ENCODE results near the gene TREX2.

TREX2 gene

DNA sequence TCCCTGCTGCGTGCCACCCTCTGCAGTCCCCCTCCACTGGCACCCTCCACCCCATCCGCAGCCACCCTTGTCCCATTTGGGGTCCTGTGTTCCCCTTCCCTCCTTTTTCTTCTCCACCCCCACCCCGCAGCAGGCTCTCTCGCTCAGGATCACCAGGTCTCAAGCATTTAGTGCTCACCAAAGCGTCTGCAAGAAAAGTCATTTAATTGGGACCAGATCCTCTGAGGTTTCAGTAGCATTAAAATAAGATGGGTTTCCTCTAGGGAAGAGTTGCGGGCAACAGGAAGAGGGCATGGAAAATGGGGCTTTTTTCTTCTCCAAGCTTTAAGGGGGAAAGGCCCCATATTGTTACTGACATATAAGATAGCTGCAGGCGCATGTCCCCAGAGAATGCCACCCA lies 29.4 kb upstream of the TREX2 start:
- no peak for DNase-seq

GRCh38 chrX:153474718-153475117 lies 28.9 kb upstream of the TREX2 start:
- peak; percentile 12 for DNase-seq

- no peak for DNase-seq
Measured at GRCh38 chrX:153474266-153474665, 28.4 kb upstream of the TREX2 start.

GRCh38 chrX:153473126-153473525 lies 27.3 kb upstream of the TREX2 start:
- DNase-seq: no peak

- DNase-seq: no peak
Measured at GRCh38 chrX:153471663-153472280, 25.9 kb upstream of the TREX2 start.

DNA sequence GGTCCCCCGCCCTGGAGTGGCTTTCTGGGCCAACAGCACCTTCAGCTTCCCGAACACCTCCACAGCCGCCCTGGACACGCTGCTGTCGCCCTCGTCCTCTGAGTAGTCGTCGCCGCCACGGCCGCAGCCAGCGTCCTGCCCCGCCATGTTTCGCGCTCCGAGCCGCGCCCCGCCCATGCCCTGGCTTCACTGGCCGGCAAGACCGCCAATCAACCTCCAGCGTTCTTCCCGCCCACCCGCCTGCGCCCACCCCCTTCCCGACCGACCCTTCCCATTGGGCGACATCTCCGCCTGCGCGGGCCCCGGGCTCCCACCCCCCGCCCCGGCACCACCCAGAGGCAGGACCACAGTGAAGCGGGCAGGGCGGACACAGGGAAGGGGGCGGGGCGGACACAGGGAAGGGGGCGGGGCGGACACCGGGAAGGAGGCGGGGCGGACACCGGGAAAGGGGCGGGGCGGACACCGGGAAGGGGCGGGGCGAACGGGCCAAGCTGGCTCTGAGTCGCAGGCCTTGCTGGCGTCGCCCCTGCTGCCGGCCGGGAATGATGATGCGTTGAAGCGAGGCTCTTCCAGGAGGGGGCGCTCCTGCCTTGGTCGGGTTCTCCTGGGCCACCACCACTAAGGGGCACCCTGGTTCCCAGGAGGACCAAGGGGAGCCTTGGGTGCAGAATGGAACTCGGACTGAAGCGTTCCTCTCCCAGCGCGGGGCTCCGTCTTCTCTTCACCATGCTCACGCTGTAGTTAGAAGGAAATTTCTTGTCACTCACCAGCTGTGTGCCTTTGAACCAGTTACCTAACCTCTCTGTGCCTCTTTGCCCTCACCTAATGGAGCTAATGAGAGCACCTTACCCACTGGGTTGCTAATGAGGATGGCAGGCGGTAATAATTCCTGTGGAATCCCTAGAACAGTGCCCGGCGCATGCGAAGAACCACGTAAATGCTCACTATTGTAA lies 24.8 kb upstream of the TREX2 start, which contains the start of gene HAUS7:
TSS of gene HAUS7 (minus strand) at position 166 of the 953 bp plus-strand sequence. CDS start at position 147, 19 bp downstream.
- peak; percentile 90 for DNase-seq

- DNase-seq: peak; percentile 5
Measured at GRCh38 chrX:153469811-153470410, 24.1 kb upstream of the TREX2 start.

GRCh38 chrX:153468008-153468580 lies 22.2 kb upstream of the TREX2 start:
- no peak for DNase-seq

DNA sequence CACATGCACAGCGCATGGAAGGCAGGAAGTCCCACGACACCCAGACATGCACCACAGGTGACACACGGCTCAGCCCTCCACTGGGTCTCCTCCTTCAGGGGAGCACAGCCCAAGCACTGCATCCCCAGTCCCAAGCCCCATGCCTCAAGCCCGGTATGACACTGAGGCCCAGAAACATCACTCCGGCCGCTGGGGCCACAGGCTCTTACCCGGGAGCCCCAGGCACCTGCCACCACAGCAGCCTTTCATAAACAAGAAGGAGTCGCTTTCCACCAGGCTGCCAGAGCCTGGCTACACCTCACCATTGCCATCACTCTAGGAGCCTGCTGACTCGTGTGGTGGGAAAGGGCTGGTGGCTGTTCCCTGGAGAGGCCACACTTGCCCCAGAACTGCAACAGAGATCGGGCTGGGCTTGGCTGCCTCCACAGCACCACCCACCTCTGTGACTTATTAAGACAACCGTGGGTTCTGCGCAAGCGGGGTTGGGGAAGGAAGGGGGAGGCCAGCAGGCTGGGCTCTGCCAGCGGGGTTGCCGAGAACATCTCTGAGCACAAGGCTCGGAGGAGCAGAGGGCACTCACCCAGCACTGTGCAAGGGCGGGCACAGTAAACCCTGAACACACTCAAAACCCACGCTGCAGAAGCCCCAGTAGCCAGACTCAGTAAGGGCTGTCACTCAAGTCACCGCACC lies 20.0 kb upstream of the TREX2 start:
- DNase-seq: no peak

- DNase-seq: no peak
Measured at GRCh38 chrX:153464116-153464515, 18.3 kb upstream of the TREX2 start.

DNA sequence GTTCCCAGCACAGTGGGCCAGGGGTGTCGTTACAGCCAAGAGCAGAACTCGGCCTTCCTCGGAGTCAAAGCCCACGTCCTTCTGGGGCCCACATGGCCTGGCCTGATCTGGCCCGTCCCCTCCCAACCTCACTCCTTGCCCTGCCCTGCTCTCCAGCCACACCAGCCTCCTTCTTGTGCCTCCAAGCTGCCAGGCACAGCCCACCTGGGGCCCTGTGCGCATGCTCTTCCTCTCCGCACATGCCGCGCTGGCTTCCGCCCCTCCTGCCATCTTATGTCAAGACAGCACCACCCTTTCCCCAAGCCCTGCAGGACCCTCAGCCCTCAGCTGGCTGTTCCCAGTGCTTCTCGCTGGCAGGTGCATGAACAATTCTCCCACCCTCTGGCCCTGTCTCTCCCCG lies 17.7 kb upstream of the TREX2 start:
- DNase-seq: no peak

DNA sequence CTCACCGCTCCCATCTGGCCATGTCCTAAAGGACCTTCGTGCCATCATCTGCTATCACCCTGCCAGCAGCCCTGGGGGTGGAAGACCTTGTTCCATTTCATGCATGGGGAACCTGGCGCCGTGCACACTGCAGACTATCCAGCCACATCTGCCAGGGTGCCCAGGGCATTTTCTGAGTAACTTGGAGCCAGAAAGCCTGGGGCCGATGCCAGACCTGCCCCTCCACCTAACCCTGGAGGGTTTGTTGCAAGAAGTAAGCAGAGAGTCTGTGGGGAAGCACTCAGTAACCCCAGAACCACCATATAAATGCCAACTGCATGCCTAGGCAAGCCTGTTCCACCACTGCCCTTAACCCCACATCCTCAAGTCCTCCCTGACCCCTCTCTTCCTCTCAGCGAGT lies 17.2 kb upstream of the TREX2 start:
- no peak for DNase-seq

DNA sequence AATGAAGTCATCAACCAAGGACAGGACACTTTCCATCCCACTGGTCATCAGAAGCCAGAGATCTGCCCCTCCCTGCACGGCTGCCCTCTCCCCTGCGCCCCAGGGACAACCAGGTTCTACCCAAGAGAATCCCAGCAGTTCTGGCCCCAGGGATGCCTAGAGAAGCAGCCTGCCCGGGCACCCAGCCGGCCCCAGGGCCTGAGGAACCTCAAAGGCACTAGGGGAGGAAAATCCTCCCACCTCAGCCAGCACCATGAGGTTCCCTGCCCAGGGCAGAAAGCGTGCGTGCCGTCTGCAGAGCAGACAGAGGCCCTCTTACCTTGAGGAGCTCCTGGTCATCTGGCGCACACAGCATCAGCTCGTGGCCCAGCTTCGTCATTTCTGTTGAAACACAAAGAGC lies 16.4 kb upstream of the TREX2 start:
- DNase-seq: no peak

DNA sequence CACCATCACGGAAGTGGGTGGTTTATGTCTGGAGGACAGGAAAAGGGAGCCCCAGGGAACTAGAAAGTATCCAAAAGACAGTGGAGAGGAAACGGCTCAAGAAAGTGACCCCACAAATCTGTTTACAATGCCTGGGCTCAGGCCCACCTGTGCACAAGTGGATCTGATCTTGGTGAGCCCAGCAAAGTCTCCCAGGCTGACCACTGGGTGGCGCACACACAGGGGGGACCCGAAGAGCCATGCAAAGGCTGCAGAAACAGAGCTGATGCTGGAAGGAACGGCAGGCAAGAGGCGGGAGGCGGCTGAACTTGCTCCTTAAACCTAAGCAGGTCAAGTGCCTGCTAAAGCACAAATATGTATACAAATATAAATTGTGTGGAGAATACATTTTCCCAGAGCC lies 15.0 kb upstream of the TREX2 start:
- peak; percentile 41 for DNase-seq

DNA sequence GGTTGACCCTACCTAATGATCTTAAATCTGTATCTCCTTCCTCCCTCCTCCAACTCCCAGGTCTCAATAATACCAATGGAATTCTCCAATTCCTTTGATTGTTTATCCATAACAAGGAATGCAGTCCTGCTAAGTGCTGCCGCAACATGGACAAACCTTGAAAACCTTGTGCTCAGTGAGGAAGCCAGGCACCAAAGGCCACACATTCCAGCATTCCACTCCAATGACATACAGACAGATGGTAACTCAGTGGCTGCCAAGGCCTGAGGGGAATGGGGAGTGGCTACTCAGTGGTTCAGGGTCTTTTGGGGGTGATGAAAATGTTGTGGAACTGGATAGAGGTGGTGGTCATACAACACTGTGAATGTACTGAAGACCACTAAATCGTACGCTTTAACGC lies 14.1 kb upstream of the TREX2 start:
- no peak for DNase-seq

- no peak for DNase-seq
Measured at GRCh38 chrX:153458476-153458875, 12.6 kb upstream of the TREX2 start.

- DNase-seq: no peak
Measured at GRCh38 chrX:153457827-153458466, 12.1 kb upstream of the TREX2 start.

DNA sequence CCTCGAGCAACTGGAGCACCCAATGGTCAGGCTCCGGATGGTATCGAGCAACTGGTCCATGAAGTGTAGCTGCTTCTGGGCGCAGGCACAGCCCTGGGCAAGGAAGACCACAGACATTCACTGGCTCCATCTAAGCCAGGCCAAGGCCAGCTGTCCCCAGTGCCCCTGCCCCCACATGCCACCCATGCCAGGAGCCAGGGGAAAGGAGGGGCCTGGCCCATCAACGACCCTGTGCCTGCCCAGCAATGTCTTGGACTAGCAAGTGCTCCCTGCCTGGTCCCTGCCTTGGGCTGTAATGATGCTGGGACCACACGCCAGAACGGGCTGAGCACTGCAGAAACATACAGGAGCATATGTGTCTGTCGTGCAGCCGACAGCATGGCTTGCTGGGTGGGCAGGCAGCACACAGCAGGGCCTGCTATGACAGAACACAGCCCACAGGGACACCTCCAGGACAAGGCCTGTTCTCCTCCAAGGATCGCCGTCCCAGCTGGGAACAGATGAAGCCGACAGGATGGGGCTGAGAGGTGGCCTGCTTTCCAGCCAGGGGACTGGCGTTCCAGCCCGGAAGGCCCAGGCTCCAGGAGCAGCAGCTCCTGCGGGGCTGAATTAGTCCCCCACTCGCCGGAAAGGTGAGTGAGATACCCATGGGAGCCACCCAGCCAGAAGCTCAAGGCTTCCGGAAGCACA lies 11.4 kb upstream of the TREX2 start:
- no peak for DNase-seq

DNA sequence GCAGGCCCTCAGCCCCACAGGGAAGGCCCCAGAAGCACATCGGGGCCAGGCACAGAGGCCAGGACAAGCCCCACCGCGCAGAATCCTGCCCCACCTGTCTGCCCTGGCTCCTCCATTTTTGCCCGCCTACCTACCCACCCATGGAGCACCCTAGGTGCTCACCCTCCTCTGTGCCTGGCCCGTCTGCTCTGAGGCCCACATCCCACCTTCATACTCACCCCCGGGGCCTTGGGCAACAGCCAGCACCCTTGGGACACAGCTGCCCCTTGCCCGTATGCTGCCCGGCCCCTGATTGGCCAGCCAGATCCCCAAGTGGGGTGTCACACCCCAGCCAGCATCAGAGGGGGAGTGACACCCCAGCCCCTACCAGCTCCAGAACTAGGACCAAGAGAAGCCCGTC lies 10.8 kb upstream of the TREX2 start:
- no peak for DNase-seq

- no peak for DNase-seq
Measured at GRCh38 chrX:153456161-153456560, 10.3 kb upstream of the TREX2 start.

DNA sequence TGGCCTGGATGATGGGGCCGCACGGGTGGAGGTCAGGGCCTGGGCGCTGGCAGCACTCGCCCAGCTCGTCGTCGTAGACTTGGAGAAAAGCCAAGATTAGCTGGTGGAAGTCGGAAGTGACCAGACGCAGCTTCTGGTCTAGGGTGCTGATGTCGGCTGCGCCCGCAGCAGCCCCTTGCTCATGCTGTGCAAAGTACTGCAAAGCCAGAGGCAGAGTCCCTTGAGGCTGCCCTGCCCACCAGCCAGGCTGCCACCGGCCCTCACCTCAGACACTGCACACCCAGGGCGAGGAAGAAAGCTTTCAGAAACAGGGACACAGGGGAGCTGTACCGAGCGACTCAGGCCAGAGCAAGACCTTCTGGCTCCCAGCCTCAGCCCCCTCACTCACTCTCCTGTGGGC lies 9.7 kb upstream of the TREX2 start:
- DNase-seq: no peak
